Measurements from ENCODE around the gene ARL15.

Gene ARL15

GRCh38 chr5:54301220-54301619 lies 9.2 kb downstream of the ARL15 start:
- Histone ChIP-seq H3K9me3 (ENCODE audit: control insufficient read depth in 1 of 2, low read length in 2 of 2) (no peaks in the 10 kb centered on the region), H3K4me3 (ENCODE audit: low read depth in 1 of 2, low read length in 2 of 2) (no peak overlapping the region), H3K27me3 (ENCODE audit: low read depth, low read length) (no peaks in the 10 kb centered on the region), H3K36me3 (ENCODE audit: control insufficient read depth in 1 of 2, insufficient read depth in 2 of 2, low read length in 2 of 2) (no peaks in the 10 kb centered on the region), H3K4me1 (ENCODE audit: control insufficient read depth in 1 of 2, insufficient read depth in 2 of 2, low read length in 2 of 2) (peaks cover 4 to 6% of the 10 kb centered on the region in 2 donors), H3K27ac (ENCODE audit: low read length) (no peak overlapping the region)

GRCh38 chr5:54298947-54299346 lies 11.4 kb downstream of the ARL15 start:
- Histone ChIP-seq H3K4me3 (ENCODE audit: low read depth in 1 of 2, low read length in 2 of 2) (no peak overlapping the region), H3K9me3 (ENCODE audit: control insufficient read depth in 1 of 2, low read length in 2 of 2) (no peaks in the 10 kb centered on the region), H3K4me1 (ENCODE audit: control insufficient read depth in 1 of 2, insufficient read depth in 2 of 2, low read length in 2 of 2) (peaks cover 4 to 13% of the 10 kb centered on the region in 2 donors), H3K27me3 (ENCODE audit: low read depth, low read length) (no peaks in the 10 kb centered on the region), H3K27ac (ENCODE audit: low read length) (no peak overlapping the region), H3K36me3 (ENCODE audit: control insufficient read depth in 1 of 2, insufficient read depth in 2 of 2, low read length in 2 of 2) (no peaks in the 10 kb centered on the region)

GRCh38 chr5:54296386-54296785 lies 14.0 kb downstream of the ARL15 start:
- H3K36me3 ChIP-seq (ENCODE audit: control insufficient read depth in 1 of 2, insufficient read depth in 2 of 2, low read length in 2 of 2) = no peaks in the 10 kb centered on the region
- H3K9me3 ChIP-seq (ENCODE audit: control insufficient read depth in 1 of 2, low read length in 2 of 2) = no peaks in the 10 kb centered on the region
- H3K27ac ChIP-seq (ENCODE audit: low read length) = no peak overlapping the region
- peaks cover 0 to 6% of the 10 kb centered on the region in 2 donors for H3K4me1 ChIP-seq (ENCODE audit: control insufficient read depth in 1 of 2, insufficient read depth in 2 of 2, low read length in 2 of 2)
- H3K27me3 ChIP-seq (ENCODE audit: low read depth, low read length) = no peaks in the 10 kb centered on the region
- H3K4me3 ChIP-seq (ENCODE audit: low read depth in 1 of 2, low read length in 2 of 2) = no peak overlapping the region

- peak overlapping the region; percentile 1 for H3K27ac ChIP-seq (ENCODE audit: low read length)
- H3K36me3 ChIP-seq (ENCODE audit: control insufficient read depth in 1 of 2, insufficient read depth in 2 of 2, low read length in 2 of 2) = no peaks in the 10 kb centered on the region
- H3K27me3 ChIP-seq (ENCODE audit: low read depth, low read length) = no peaks in the 10 kb centered on the region
- no peaks in the 10 kb centered on the region for H3K9me3 ChIP-seq (ENCODE audit: control insufficient read depth in 1 of 2, low read length in 2 of 2)
- no peak overlapping the region for H3K4me3 ChIP-seq (ENCODE audit: low read depth in 1 of 2, low read length in 2 of 2)
- peaks cover 0 to 6% of the 10 kb centered on the region in 2 donors for H3K4me1 ChIP-seq (ENCODE audit: control insufficient read depth in 1 of 2, insufficient read depth in 2 of 2, low read length in 2 of 2)
Measured at GRCh38 chr5:54295651-54296276, 14.6 kb downstream of the ARL15 start.

GRCh38 chr5:54294097-54294667 lies 16.2 kb downstream of the ARL15 start:
- Histone ChIP-seq H3K9me3 (ENCODE audit: control insufficient read depth in 1 of 2, low read length in 2 of 2) (no peaks in the 10 kb centered on the region), H3K4me3 (ENCODE audit: low read depth in 1 of 2, low read length in 2 of 2) (no peak overlapping the region), H3K27me3 (ENCODE audit: low read depth, low read length) (no peaks in the 10 kb centered on the region), H3K4me1 (ENCODE audit: control insufficient read depth in 1 of 2, insufficient read depth in 2 of 2, low read length in 2 of 2) (peaks cover 0 to 6% of the 10 kb centered on the region in 2 donors), H3K27ac (ENCODE audit: low read length) (no peak overlapping the region), H3K36me3 (ENCODE audit: control insufficient read depth in 1 of 2, insufficient read depth in 2 of 2, low read length in 2 of 2) (no peaks in the 10 kb centered on the region)

GRCh38 chr5:54292866-54293265 lies 17.5 kb downstream of the ARL15 start:
- no peaks in the 10 kb centered on the region for H3K9me3 ChIP-seq (ENCODE audit: control insufficient read depth in 1 of 2, low read length in 2 of 2)

GRCh38 chr5:54291498-54291897 lies 18.9 kb downstream of the ARL15 start:
- Histone ChIP-seq H3K4me1 (ENCODE audit: control insufficient read depth in 1 of 2, insufficient read depth in 2 of 2, low read length in 2 of 2) (peaks cover 0 to 6% of the 10 kb centered on the region in 2 donors), H3K27me3 (ENCODE audit: low read depth, low read length) (no peaks in the 10 kb centered on the region), H3K36me3 (ENCODE audit: control insufficient read depth in 1 of 2, insufficient read depth in 2 of 2, low read length in 2 of 2) (no peaks in the 10 kb centered on the region), H3K9me3 (ENCODE audit: control insufficient read depth in 1 of 2, low read length in 2 of 2) (no peaks in the 10 kb centered on the region), H3K27ac (ENCODE audit: low read length) (no peak overlapping the region), H3K4me3 (ENCODE audit: low read depth in 1 of 2, low read length in 2 of 2) (no peak overlapping the region)

More at GRCh38 chr5:54292866-54293265, 17.5 kb downstream of the ARL15 start:
- Histone ChIP-seq H3K27ac (ENCODE audit: low read length) (no peak overlapping the region), H3K4me1 (ENCODE audit: control insufficient read depth in 1 of 2, insufficient read depth in 2 of 2, low read length in 2 of 2) (peaks cover 0 to 6% of the 10 kb centered on the region in 2 donors), H3K36me3 (ENCODE audit: control insufficient read depth in 1 of 2, insufficient read depth in 2 of 2, low read length in 2 of 2) (no peaks in the 10 kb centered on the region), H3K27me3 (ENCODE audit: low read depth, low read length) (no peaks in the 10 kb centered on the region), H3K4me3 (ENCODE audit: low read depth in 1 of 2, low read length in 2 of 2) (no peak overlapping the region)

- H3K27me3 ChIP-seq (ENCODE audit: low read depth, low read length) = no peaks in the 10 kb centered on the region
- H3K36me3 ChIP-seq (ENCODE audit: control insufficient read depth in 1 of 2, insufficient read depth in 2 of 2, low read length in 2 of 2) = no peaks in the 10 kb centered on the region
- no peak overlapping the region for H3K4me3 ChIP-seq (ENCODE audit: low read depth in 1 of 2, low read length in 2 of 2)
- H3K9me3 ChIP-seq (ENCODE audit: control insufficient read depth in 1 of 2, low read length in 2 of 2) = no peaks in the 10 kb centered on the region
- H3K27ac ChIP-seq (ENCODE audit: low read length) = no peak overlapping the region
- H3K4me1 ChIP-seq (ENCODE audit: control insufficient read depth in 1 of 2, insufficient read depth in 2 of 2, low read length in 2 of 2) = no peaks in the 10 kb centered on the region
Measured at GRCh38 chr5:54289769-54290168, 20.6 kb downstream of the ARL15 start.

GRCh38 chr5:54288568-54289217 lies 21.7 kb downstream of the ARL15 start:
- Histone ChIP-seq H3K36me3 (ENCODE audit: control insufficient read depth in 1 of 2, insufficient read depth in 2 of 2, low read length in 2 of 2) (no peaks in the 10 kb centered on the region), H3K4me1 (ENCODE audit: control insufficient read depth in 1 of 2, insufficient read depth in 2 of 2, low read length in 2 of 2) (no peaks in the 10 kb centered on the region), H3K27ac (ENCODE audit: low read length) (no peak overlapping the region), H3K4me3 (ENCODE audit: low read depth in 1 of 2, low read length in 2 of 2) (no peak overlapping the region), H3K9me3 (ENCODE audit: control insufficient read depth in 1 of 2, low read length in 2 of 2) (no peaks in the 10 kb centered on the region), H3K27me3 (ENCODE audit: low read depth, low read length) (no peaks in the 10 kb centered on the region)

- Histone ChIP-seq H3K4me3 (ENCODE audit: low read depth in 1 of 2, low read length in 2 of 2) (no peak overlapping the region), H3K9me3 (ENCODE audit: control insufficient read depth in 1 of 2, low read length in 2 of 2) (no peaks in the 10 kb centered on the region), H3K27me3 (ENCODE audit: low read depth, low read length) (no peaks in the 10 kb centered on the region), H3K27ac (ENCODE audit: low read length) (no peak overlapping the region), H3K36me3 (ENCODE audit: control insufficient read depth in 1 of 2, insufficient read depth in 2 of 2, low read length in 2 of 2) (no peaks in the 10 kb centered on the region), H3K4me1 (ENCODE audit: control insufficient read depth in 1 of 2, insufficient read depth in 2 of 2, low read length in 2 of 2) (no peaks in the 10 kb centered on the region)
Measured at GRCh38 chr5:54285686-54286085, 24.7 kb downstream of the ARL15 start.

GRCh38 chr5:54284586-54284985 lies 25.8 kb downstream of the ARL15 start:
- Histone ChIP-seq H3K27ac (ENCODE audit: low read length) (no peak overlapping the region), H3K9me3 (ENCODE audit: control insufficient read depth in 1 of 2, low read length in 2 of 2) (no peaks in the 10 kb centered on the region), H3K4me3 (ENCODE audit: low read depth in 1 of 2, low read length in 2 of 2) (no peak overlapping the region), H3K27me3 (ENCODE audit: low read depth, low read length) (no peaks in the 10 kb centered on the region), H3K4me1 (ENCODE audit: control insufficient read depth in 1 of 2, insufficient read depth in 2 of 2, low read length in 2 of 2) (no peaks in the 10 kb centered on the region), H3K36me3 (ENCODE audit: control insufficient read depth in 1 of 2, insufficient read depth in 2 of 2, low read length in 2 of 2) (no peaks in the 10 kb centered on the region)

All from muscle layer of duodenum (tissue), 2 donors.